GM18870 (cell line): Measurements from ENCODE around the gene COL25A1.
A peak's percentile ranks its signal among the peaks of the same experiment; 100 is the strongest.

Experiments
- ATAC-seq: cut with Tn5 transposase; IDR thresholded peaks from one replicate; pipeline ENCODE4 v1.9.1; 2021; ENCODE audit warnings: moderate library complexity; ENCODE audit not compliant: unreplicated experiment

Gene COL25A1

GRCh38 chr4:108831886-108832285 is 470.6 kb downstream of the COL25A1 start:
- no peak for ATAC-seq

- ATAC-seq, result no peak
These were observed 471.2 kb downstream of the COL25A1 start for GRCh38 chr4:108831291-108831690.

- peak; percentile 71 for ATAC-seq
These were observed 471.8 kb downstream of the COL25A1 start for GRCh38 chr4:108830509-108831244.

GRCh38 chr4:108829966-108830492 is 472.4 kb downstream of the COL25A1 start:
- ATAC-seq, result no peak

- no peak for ATAC-seq
These were observed 473.8 kb downstream of the COL25A1 start for GRCh38 chr4:108828620-108829019.

GRCh38 chr4:108825737-108826136 is 476.7 kb downstream of the COL25A1 start:
- no peak for ATAC-seq

- no peak for ATAC-seq
These were observed 481.0 kb downstream of the COL25A1 start for GRCh38 chr4:108821351-108821930.

GRCh38 chr4:108820492-108821350 is 481.7 kb downstream of the COL25A1 start:
- ATAC-seq, result no peak

- no peak for ATAC-seq
These were observed 488.1 kb downstream of the COL25A1 start for GRCh38 chr4:108814326-108814725.

GRCh38 chr4:108813261-108813660 is 489.2 kb downstream of the COL25A1 start:
- no peak for ATAC-seq

GRCh38 chr4:108811486-108811885 is 491.0 kb downstream of the COL25A1 start:
- no peak for ATAC-seq

GRCh38 chr4:108810087-108810486 is 492.4 kb downstream of the COL25A1 start:
- ATAC-seq, result no peak

GRCh38 chr4:108804648-108805273 is 497.7 kb downstream of the COL25A1 start:
- ATAC-seq, result no peak

- ATAC-seq, result no peak
These were observed 503.2 kb downstream of the COL25A1 start for GRCh38 chr4:108799306-108799705.

GRCh38 chr4:108796173-108796572 is 506.3 kb downstream of the COL25A1 start:
- ATAC-seq, result no peak

- no peak for ATAC-seq
These were observed 506.7 kb downstream of the COL25A1 start for GRCh38 chr4:108795733-108796132.

GRCh38 chr4:108794136-108794535 is 508.3 kb downstream of the COL25A1 start:
- no peak for ATAC-seq

GRCh38 chr4:108793415-108793814 is 509.0 kb downstream of the COL25A1 start:
- ATAC-seq, result no peak

- no peak for ATAC-seq
These were observed 513.7 kb downstream of the COL25A1 start for GRCh38 chr4:108788731-108789130.

GRCh38 chr4:108787724-108788123 is 514.7 kb downstream of the COL25A1 start:
- ATAC-seq, result no peak

- ATAC-seq, result no peak
These were observed 515.4 kb downstream of the COL25A1 start for GRCh38 chr4:108787106-108787505.
